ENCODE measurements around the gene FAM168A.

Gene FAM168A

DNA sequence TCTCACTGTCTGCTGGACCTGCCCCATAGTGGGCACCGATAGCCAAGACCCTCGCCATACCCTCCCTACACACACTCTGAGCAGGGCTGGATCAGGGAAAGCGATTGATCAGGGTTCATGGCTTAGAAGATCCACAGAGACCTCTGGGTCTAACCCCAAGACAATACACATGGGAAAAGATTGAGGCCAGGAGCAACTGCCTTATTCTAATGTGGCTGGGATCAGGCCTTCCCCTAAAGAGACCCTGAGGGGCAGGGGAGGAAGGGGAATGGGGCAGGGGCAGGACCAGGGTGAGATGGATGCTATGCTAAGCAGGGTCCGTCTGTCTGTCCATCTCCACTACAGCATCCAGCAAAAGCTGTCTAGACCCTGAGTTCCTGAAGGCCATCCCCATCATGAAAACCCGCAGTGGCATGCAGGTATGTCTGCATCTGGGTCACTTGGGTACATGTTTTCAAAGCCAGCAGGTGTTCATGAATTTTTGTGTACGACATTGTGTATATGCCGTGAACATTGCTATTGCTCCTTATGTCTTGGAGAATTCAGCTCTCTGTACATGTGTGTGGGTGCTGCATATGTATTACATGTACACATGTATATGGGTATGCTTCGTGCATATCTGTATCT, 237.1 kb downstream of the FAM168A start:
- no peak for DNase-seq

DNA sequence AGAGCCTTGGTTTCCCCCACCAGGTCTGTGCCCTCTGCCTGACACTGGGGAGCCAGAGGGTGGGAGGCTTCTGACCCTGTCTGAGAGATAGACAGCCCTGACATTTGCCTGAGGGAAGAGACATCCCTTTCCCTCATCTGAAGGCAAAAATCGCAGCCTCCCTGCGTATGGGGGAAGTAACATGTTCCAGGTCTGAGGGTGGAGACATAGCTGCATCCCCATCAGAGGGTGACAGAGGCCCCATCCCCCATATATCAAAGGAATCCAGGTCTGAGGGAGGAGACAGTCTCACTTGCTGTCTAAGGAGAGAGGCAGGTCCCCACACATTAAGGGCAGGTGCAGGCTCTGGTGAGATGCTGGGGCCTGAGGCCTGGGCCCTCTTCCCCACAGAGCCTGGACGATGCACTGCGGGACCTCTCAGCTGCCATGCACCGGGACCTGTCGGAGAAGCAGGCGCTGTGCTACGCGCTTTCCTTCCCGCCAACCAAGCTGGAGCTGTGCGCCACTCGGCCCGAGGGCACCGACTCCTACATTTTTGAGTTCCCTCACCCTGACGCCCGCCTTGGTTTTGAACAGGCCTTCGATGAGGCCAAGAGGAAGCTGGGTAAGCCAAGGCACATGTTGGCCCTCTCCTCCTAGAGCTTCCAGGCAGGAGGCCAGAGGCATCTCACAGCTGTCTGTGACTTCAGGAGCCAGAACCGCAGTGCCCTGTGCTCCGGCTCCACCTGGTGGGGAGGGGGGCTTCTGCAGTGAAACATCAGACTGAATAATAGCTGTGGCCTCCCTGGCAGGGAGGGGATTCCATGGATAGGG, 237.8 kb downstream of the FAM168A start:
- no peak for DNase-seq

DNA sequence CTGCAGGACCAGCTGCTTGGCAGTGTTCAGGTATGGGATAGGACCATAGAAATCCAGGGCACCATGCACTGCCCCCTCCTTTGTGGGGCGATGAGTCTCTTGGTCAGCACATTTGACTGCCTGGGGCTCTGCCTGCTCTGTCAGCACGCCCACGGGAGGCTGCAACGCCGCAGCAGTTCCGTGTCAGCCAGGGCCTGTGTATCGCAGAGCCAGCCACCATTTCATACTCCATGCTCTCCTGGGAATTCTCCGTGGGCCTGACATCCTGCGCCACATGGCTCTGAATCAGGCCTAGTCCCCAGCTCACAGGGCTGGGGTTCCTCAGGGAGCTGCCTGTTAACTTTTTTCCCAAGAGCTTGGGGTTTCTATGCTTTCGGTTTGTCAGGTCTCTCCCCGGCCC, 238.6 kb downstream of the FAM168A start:
- no peak for DNase-seq

DNA sequence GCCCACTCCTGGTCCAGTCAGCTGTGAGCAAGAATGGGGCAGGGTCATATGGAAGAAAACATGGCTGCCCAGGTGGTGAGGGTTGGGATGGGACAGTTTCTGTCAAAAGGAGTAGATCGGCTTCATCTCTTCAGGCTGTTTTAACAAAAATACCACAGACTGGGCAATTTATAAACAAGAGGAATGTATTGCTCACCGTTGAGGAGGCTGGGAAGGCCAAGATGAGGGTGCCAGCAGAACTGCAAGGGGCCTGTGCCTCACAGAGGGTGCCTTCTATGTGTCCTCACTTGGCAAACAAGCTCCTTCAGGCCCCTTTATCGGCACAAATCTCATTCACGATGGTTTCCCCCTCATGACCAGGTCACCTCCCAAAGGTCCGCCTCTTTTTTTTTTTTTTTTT, 239.8 kb downstream of the FAM168A start:
- DNase-seq: no peak

DNA sequence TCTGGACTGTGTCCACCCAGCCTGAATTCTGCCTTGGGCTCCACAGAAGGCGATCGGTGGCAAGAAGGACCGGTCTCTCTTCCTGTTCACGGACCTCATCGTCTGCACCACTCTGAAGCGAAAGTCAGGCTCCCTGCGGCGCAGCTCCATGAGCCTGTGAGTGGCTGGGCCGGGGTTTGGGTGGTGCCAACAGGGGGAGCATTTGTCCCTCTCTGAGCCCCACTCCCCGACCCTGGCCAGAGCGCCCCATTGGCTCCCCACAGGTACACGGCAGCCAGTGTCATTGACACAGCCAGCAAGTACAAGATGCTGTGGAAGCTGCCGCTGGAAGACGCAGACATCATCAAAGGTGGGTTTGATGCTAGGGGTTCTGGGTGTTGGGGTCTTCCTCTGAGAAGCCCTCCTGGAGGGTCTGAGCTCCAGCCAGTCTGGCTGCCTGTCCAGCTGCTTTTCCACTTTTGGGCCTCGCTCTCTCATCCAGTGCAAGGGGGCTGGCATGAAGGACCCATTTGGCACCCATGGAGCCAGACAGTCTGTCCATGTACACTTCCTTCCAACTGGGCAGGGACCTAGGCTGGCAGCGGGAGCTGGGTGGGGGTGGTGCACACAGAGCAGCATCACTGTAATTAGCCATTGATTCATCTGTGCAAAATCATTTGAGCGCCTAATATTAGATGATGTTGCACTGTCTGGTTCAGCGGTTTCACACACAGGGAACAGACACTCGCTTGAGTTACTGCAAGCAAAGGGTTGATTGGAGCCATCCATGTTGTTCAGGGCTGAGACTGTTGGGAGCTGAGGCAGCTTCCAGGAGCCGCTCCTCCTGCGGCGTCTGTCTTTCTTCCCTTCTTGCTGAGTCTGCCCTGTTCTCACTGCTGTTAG, 240.7 kb downstream of the FAM168A start:
- DNase-seq: no peak

DNA sequence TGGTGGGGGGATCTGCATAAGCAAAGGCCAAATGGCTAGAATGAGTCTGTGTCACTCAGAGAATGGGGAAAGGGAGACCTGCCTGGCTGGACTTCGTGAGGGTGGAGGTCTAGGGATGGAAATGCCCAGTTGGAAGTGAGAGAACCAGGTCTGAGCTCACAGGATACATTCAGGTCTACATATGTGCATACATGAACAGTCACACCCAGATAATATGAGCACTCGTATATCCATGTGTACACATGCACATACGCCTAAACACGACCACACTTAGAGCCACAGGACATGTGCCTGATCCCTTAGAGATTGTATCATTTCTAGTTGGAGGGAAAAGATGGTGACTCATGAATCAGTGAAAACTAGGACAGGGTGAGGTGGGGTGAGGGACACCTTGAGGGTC, 242.8 kb downstream of the FAM168A start:
- DNase-seq: no peak

DNA sequence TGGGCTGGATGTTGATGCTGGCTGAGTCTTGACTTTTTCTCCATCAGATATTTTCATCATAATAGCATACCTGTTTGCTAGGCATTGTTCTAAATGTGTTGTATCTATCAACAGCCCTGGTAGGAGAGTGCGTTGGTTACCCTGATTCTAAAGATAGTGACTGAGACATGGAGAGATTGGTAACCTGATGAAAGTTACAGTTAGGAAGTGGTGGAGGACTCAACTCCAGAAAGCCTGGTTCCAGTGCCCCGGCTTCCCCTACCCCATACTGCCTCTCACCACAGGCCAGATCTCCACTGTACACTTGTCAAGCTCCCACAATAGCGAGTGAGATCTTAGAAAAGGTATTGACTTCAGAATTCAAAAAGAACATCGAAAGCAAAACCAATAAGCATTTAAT, 244.5 kb downstream of the FAM168A start:
- DNase-seq: no peak

DNA sequence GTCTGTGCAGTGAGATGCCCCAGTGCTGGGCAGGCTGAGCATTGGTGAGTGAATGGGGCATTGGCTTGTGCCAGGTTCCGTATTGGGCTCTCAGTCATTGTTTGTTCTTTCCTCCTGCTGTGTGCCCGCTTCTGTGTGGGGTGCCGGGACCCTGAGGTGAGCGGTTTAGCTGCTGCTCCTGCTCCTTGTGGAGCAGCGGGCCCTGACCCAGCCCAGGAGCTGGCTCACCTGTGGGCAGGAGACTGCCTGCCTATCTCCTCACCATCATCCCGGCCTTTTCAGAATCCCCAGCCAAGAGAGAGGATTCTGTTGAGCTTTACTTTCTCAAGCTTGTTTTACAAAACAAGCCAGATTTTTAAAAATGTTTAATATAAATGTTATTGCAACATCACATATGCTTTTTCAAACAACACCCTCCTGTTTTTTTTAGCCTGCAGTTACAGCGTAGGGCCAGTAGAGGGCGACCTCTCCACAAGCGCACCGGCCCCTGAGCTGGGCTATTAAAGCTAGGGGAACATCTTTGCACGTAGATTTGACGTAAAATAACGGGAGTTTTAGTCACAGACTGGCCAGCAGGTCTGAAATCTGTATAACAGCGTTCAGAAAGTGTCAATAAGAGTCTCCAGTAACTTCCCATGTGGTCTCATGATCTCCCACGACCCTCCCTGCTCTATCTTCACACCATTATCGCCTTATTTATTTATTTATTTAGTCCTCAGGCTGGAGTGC, 246.8 kb downstream of the FAM168A start:
- DNase-seq: peak; percentile 45
